OCI-LY7 (cell line): ENCODE measurements around the gene YARS1. TPM values are rescaled to one million over a fixed set of nuclear protein-coding genes. Genes with fewer than 3 reads are reported as not detected.
"Not testable (repeated sequence)": the region's sequence is repeated elsewhere in the genome, so short reads cannot be mapped to it uniquely, and the experiment has no call there.

Experiments
- BruUV-seq: library from RNA; stranded (reverse); fragments of 400-500 nt; replicated peaks from 2 replicates; lab custom pipeline; 2021; lab: Mats Ljungman, UMichigan
- CTCF ChIA-PET: fragments of 300-600 bp; sonication (Branson Sonifier 250); formaldehyde crosslinking; loops from one replicate; lab custom pipeline; 2022; ENCODE audit warnings: antibody characterized with exemption; ENCODE audit not compliant: unreplicated experiment; lab: Charles Lee
- POLR2A ChIA-PET: fragments of 300-600 bp; sonication (Branson Sonifier 250); formaldehyde crosslinking; loops from one replicate; lab custom pipeline; 2022; ENCODE audit warnings: antibody characterized with exemption; lab: Charles Lee
- DNase-seq: peaks from one replicate; pipeline ENCODE4 v3.0.0-alpha.2; 2015; ENCODE audit warnings: low spot score
- H2AFZ ChIP-seq: fragments of 200-600 bp; sonication (generic), shearing (Covaris generic); 2 replicates; pipeline ENCODE4 v1.6.1; 2014; ENCODE audit warnings: mild to moderate bottlenecking, antibody characterized with exemption, low read length, moderate library complexity
- H3K27ac ChIP-seq: fragments of 200-600 bp; sonication (generic); 2 replicates; pipeline ENCODE4 v1.5.1; 2014; ENCODE audit warnings: mixed run types, low read depth, mild to moderate bottlenecking, moderate library complexity, low read length, inconsistent platforms; ENCODE audit not compliant: poor library complexity, severe bottlenecking
- H3K36me3 ChIP-seq: fragments of 200-600 bp; sonication (generic); 2 replicates; pipeline ENCODE4 v1.6.1; 2014; ENCODE audit warnings: mild to moderate bottlenecking, antibody characterized with exemption, low read length, moderate library complexity, mixed read lengths; ENCODE audit not compliant: insufficient read depth
- H3K4me1 ChIP-seq: fragments of 200-600 bp; sonication (generic); 2 replicates; pipeline ENCODE4 v1.5.1; 2014; ENCODE audit warnings: mild to moderate bottlenecking, low read length; ENCODE audit not compliant: insufficient read depth, poor library complexity, severe bottlenecking
- H3K4me2 ChIP-seq: fragments of 200-600 bp; sonication (generic); 2 replicates; pipeline ENCODE4 v1.6.1; 2014; ENCODE audit warnings: mild to moderate bottlenecking, low read length
- H3K4me3 ChIP-seq: fragments of 200-600 bp; sonication (generic); 2 replicates; pipeline ENCODE4 v1.5.1; 2014; ENCODE audit warnings: mild to moderate bottlenecking, low read depth, low read length; ENCODE audit not compliant: poor library complexity, severe bottlenecking
- H3K79me2 ChIP-seq: fragments of 200-600 bp; sonication (generic); 2 replicates; pipeline ENCODE4 v1.6.1; 2016; ENCODE audit warnings: low read depth, mild to moderate bottlenecking, low read length, moderate library complexity, mixed read lengths; ENCODE audit not compliant: insufficient read depth
- H3K9me2 ChIP-seq: fragments of 200-600 bp; sonication (generic); 2 replicates; pipeline ENCODE4 v1.6.1; 2016; ENCODE audit warnings: mild to moderate bottlenecking, low read length, mixed read lengths; ENCODE audit not compliant: insufficient read depth
- H3K9me3 ChIP-seq: fragments of 200-600 bp; sonication (generic); 2 replicates; pipeline ENCODE4 v1.6.1; 2014; ENCODE audit warnings: mild to moderate bottlenecking, mixed run types, low read length, mixed read lengths
- H4K20me1 ChIP-seq: fragments of 200-600 bp; sonication (generic); 2 replicates; pipeline ENCODE4 v1.6.1; 2014; ENCODE audit warnings: mild to moderate bottlenecking, antibody characterized with exemption, low read length, moderate library complexity, mixed read lengths; ENCODE audit not compliant: insufficient read depth
- CTCF ChIP-seq: fragments of 200-600 bp; sonication (generic); conservative IDR thresholded peaks from 2 replicates; pipeline ENCODE4 v1.5.1; 2014; ENCODE audit warnings: mild to moderate bottlenecking, antibody characterized with exemption, low read length, moderate library complexity, mixed read lengths
- EZH2phosphoT487 ChIP-seq: fragments of 200-600 bp; sonication (generic); IDR thresholded peaks from 2 replicates; pipeline ENCODE4 v1.6.1; 2018; ENCODE audit warnings: low read depth, borderline replicate concordance, mild to moderate bottlenecking, mixed run types, antibody characterized with exemption, low read length, moderate library complexity, mixed read lengths
- intact Hi-C: fragments of 100-400 bp; cut with micrococcal nuclease; formaldehyde crosslinking; loops from one replicate; pipeline ENCODE4 v1.10.0; 2022; ENCODE audit not compliant: unreplicated experiment
- total RNA-seq, 2 experiments: library from RNA; depleted of rRNA in 1 of 2; stranded (reverse); fragments of >200 nt in 1 of 2; shearing (Covaris generic) in 1 of 2; gene quantifications; 2 replicates each; pipeline ENCODE4 v1.2.3, GENCODE V29; 2014 to 2022

Gene YARS1
- total RNA-seq, 2 experiments from 2014 or later = 276 to 321 TPM

- Histone ChIP-seq H3K9me3 (no peaks in the 10 kb centered on the region), H4K20me1 (0 out of 2 replicates have a peak, but pooled peaks cover 8% of the 10 kb centered on the region), H3K27ac (no peak overlapping the region), H3K4me3 (no peak overlapping the region), H3K36me3 (peaks cover 93% of the 10 kb centered on the region), H3K9me2 (no peaks in the 10 kb centered on the region), H3K4me2 (no peak overlapping the region), H2AFZ (no peak overlapping the region), H3K4me1 (peaks cover 3% of the 10 kb centered on the region), H3K79me2 (peaks cover 71% of the 10 kb centered on the region)
- no peak for DNase-seq
- ChIA-PET CTCF (no interaction called here), POLR2A (no interaction called here)
- intact Hi-C loops = no loop called here
- TF ChIP-seq CTCF (no peak), EZH2phosphoT487 (no peak)
- no TSS peak for BruUV-seq
Observed at GRCh38 chr1:32808580-32808979, 8.6 kb downstream of the YARS1 start.

DNA sequence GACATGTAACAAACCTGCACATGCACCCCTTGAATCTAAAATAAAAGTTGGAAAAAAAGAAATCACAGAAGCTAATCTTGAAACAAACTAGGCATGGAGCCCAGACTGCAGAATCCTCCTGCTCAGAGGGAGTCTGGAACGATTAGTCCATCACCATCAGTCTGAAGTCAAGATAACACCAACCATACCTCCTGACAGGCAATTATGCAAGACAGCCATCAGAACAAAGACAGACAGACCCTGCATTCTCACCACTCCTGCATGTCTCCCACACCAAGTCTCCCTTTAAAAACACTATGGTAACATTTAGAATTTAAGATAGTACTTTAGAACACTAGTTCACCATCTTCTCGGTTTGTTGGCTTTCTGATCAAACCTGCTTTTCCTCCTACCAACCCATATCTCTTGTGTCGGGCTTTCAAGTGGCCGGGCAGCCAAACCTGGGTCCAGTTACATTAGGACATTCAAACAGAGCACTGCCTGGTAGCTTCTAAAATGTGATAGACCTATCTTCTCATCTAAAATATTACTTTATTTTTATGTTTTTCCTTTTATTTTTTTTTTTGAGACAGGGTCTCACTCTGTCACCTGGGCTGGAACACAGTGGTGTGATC lies 10.1 kb downstream of the YARS1 start:
- ChIA-PET POLR2A (no interaction called here), CTCF (no interaction called here)
- H3K9me2 ChIP-seq = no peaks in the 10 kb centered on the region
- DNase-seq = no peak
- H3K4me2 ChIP-seq = no peak overlapping the region
- BruUV-seq = no TSS peak
- 0 out of 2 replicates have a peak, but pooled peaks cover 3% of the 10 kb centered on the region for H4K20me1 ChIP-seq
- H3K36me3 ChIP-seq = peaks cover 93% of the 10 kb centered on the region
- H3K79me2 ChIP-seq = peaks cover 59% of the 10 kb centered on the region
- no peak overlapping the region for H3K27ac ChIP-seq
- no peaks in the 10 kb centered on the region for H3K9me3 ChIP-seq
- intact Hi-C loops = no loop called here
- H3K4me1 ChIP-seq = no peaks in the 10 kb centered on the region
- TF ChIP-seq EZH2phosphoT487 = no peak
- TF ChIP-seq CTCF = no peak
- no peak overlapping the region for H3K4me3 ChIP-seq
- H2AFZ ChIP-seq = no peak overlapping the region

- no peak overlapping the region for H3K27ac ChIP-seq
- no peak overlapping the region for H3K4me3 ChIP-seq
- no peaks in the 10 kb centered on the region for H4K20me1 ChIP-seq
- H3K4me2 ChIP-seq = no peak overlapping the region
- H3K9me3 ChIP-seq = no peaks in the 10 kb centered on the region
- POLR2A ChIA-PET = interaction anchor here (0.7 kb wide), 1 partner anchor 48 kb away, joined by 3 read pairs; no protein-coding TSS in a partner anchor
- TF ChIP-seq EZH2phosphoT487 (no peak), CTCF (no peak)
- H2AFZ ChIP-seq = no peak overlapping the region
- peaks cover 51% of the 10 kb centered on the region for H3K79me2 ChIP-seq
- CTCF ChIA-PET = no interaction called here
- H3K9me2 ChIP-seq = no peaks in the 10 kb centered on the region
- no TSS peak for BruUV-seq
- H3K36me3 ChIP-seq = peaks cover 91% of the 10 kb centered on the region
- no peak for DNase-seq
- intact Hi-C loops = no loop called here
- no peaks in the 10 kb centered on the region for H3K4me1 ChIP-seq
Observed at GRCh38 chr1:32806290-32806689, 10.9 kb downstream of the YARS1 start.

DNA sequence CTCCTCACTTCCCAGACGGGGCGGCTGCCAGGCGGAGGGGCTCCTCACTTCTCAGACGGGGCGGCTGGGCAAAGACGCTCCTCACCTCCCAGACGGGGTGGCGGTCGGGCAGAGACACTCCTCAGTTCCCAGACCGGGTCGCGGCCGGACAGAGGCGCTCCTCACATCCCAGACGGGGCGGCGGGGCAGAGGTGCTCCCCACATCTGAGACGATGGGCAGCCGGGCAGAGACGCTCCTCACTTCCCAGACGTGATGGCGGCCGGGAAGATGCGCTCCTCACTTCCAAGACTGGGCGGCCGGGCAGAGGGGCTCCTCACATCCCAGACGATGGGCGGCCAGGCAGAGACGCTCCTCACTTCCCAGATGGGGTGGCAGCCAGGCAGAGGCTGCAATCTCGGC lies 12.7 kb downstream of the YARS1 start:
- H3K4me1 ChIP-seq, BruUV-seq, POLR2A ChIA-PET, H3K9me3 ChIP-seq, intact Hi-C loops, CTCF ChIA-PET, H2AFZ ChIP-seq, H3K4me3 ChIP-seq, DNase-seq, H3K9me2 ChIP-seq, H3K4me2 ChIP-seq, H3K27ac ChIP-seq, H4K20me1 ChIP-seq: not testable (repeated sequence)
- peaks cover 38% of the 10 kb centered on the region for H3K79me2 ChIP-seq
- H3K36me3 ChIP-seq = peaks cover 91% of the 10 kb centered on the region
